Endothelial cell of umbilical vein (primary cell): Measurements from ENCODE around the gene FHIT.

ENCODE experiments used
- POLR2A ChIP-seq: IDR thresholded peaks from 2 replicates; pipeline ENCODE4 v1.6.1; 2012; ENCODE audit warnings: low read depth, mild to moderate bottlenecking, control low read depth, low read length
- POLR2AphosphoS5 ChIP-seq: IDR thresholded peaks from 2 replicates; pipeline ENCODE4 v1.6.1; 2012; ENCODE audit warnings: low read depth, mild to moderate bottlenecking, control low read depth, low read length, moderate library complexity; ENCODE audit not compliant: insufficient read depth
- TF ChIP-seq, protein P1 (sequence below), 2 donors: IDR thresholded peaks; 1 replicate in 1 of 2; 2 replicates in 1 of 2; pipeline ENCODE4 v1.5.1; 2011; ENCODE audit warnings: low read length in 2 of 2, mild to moderate bottlenecking in 2 of 2, moderate library complexity in 2 of 2, control low read depth in 1 of 2, inconsistent platforms in 1 of 2, low read depth in 1 of 2; ENCODE audit not compliant: insufficient read depth in 1 of 2; ENCODE audit errors: extremely low read depth in 1 of 2

GRCh38 chr3:59930170-59930569 lies 1321.1 kb downstream of the FHIT start:
- TF ChIP-seq, protein P1, sequence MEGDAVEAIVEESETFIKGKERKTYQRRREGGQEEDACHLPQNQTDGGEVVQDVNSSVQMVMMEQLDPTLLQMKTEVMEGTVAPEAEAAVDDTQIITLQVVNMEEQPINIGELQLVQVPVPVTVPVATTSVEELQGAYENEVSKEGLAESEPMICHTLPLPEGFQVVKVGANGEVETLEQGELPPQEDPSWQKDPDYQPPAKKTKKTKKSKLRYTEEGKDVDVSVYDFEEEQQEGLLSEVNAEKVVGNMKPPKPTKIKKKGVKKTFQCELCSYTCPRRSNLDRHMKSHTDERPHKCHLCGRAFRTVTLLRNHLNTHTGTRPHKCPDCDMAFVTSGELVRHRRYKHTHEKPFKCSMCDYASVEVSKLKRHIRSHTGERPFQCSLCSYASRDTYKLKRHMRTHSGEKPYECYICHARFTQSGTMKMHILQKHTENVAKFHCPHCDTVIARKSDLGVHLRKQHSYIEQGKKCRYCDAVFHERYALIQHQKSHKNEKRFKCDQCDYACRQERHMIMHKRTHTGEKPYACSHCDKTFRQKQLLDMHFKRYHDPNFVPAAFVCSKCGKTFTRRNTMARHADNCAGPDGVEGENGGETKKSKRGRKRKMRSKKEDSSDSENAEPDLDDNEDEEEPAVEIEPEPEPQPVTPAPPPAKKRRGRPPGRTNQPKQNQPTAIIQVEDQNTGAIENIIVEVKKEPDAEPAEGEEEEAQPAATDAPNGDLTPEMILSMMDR (IDR thresholded peaks at IDR 0.05; ENCODE audit: extremely low read depth in 1 of 2, insufficient read depth in 1 of 2, low read depth in 1 of 2, low read length in 2 of 2): no peak
- TF ChIP-seq POLR2A (no peak), POLR2AphosphoS5 (no peak)
